Measurements from ENCODE around the gene SLIT3.

SLIT3 gene

GRCh38 chr5:168944004-168944403 lies 356.9 kb downstream of the SLIT3 start:
- no peak for DNase-seq
- in situ Hi-C loops (cut with HindIII; ENCODE audit: low pct_ligation_motif_present, low pct_unique_long_range_greater_than_20kb, low sequenced_read_pairs) = no loop called here

DNA sequence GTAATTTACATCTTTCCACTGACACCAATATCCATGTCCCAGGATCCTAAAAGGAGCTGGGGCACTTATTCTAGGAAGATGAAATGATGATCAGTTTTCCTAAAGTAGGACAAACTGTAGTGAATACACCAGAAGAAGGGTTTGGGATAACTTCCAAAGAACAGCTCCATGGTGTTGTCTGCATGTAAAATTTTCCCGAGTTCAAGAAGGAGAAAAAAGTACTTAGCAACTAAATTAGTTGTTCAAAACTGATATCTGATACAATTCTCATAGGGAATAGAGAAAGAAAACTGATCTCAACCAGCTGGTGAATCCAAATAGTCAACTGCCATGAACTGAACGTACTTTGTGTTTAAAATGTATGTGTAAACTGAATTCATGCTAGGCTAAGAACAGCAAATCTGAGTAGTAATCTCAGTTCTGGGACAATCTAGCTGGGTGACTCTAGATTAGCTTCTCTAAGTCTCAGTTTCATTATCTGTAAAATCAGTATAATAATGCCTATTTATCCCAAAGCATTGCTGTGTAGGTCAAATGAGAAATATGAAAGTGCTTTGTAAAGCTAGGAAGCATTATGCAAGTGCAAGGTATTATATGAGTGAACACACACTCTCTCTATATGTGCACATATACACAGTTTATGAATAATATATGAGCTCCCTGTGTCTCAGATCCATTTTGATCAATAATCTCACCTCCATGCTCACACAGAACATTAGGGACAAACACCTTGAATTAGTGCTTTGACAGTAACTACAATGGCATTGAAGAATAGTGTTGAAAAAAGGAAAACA lies 357.7 kb downstream of the SLIT3 start:
- no peak for DNase-seq
- in situ Hi-C loops (cut with HindIII; ENCODE audit: low pct_ligation_motif_present, low pct_unique_long_range_greater_than_20kb, low sequenced_read_pairs) = no loop called here

- DNase-seq = no peak
- in situ Hi-C loops (cut with HindIII; ENCODE audit: low pct_ligation_motif_present, low pct_unique_long_range_greater_than_20kb, low sequenced_read_pairs) = no loop called here
These were observed 359.0 kb downstream of the SLIT3 start for GRCh38 chr5:168941901-168942300.

DNA sequence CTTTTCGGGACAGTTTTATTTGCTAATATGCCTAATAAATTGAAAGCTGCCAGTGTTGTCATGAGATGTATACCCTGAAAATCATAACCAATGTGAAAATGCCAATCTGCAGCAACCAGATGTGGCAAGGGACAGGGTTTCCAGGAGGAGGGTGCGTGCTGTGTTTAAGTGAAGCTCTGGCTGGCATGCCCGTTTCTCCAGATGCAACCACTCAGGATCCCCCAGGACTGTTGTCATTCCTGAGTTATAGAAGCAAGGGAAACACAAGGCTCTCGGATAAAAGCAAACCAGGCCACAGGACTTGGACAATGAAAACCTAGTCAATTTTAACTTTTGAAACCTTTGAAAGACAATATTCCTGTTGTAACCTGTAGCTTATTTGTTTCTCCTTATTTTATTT lies 360.2 kb downstream of the SLIT3 start:
- no peak for DNase-seq
- in situ Hi-C loops (cut with HindIII; ENCODE audit: low pct_ligation_motif_present, low pct_unique_long_range_greater_than_20kb, low sequenced_read_pairs) = no loop called here

- no peak for DNase-seq
These were observed 360.9 kb downstream of the SLIT3 start for GRCh38 chr5:168939887-168940544.

GRCh38 chr5:168939156-168939800 lies 361.7 kb downstream of the SLIT3 start:
- in situ Hi-C loops (cut with HindIII; ENCODE audit: low pct_ligation_motif_present, low pct_unique_long_range_greater_than_20kb, low sequenced_read_pairs) = no loop called here
- no peak for DNase-seq

More at GRCh38 chr5:168939887-168940544, 360.9 kb downstream of the SLIT3 start:
- in situ Hi-C loops (cut with HindIII; ENCODE audit: low pct_ligation_motif_present, low pct_unique_long_range_greater_than_20kb, low sequenced_read_pairs) = no loop called here

- in situ Hi-C loops (cut with HindIII; ENCODE audit: low pct_ligation_motif_present, low pct_unique_long_range_greater_than_20kb, low sequenced_read_pairs) = no loop called here
- DNase-seq = no peak
These were observed 364.4 kb downstream of the SLIT3 start for GRCh38 chr5:168936511-168936910.

GRCh38 chr5:168935183-168935582 lies 365.8 kb downstream of the SLIT3 start:
- no peak for DNase-seq
- in situ Hi-C loops (cut with HindIII; ENCODE audit: low pct_ligation_motif_present, low pct_unique_long_range_greater_than_20kb, low sequenced_read_pairs) = no loop called here

GRCh38 chr5:168934169-168934568 lies 366.8 kb downstream of the SLIT3 start:
- in situ Hi-C loops (cut with HindIII; ENCODE audit: low pct_ligation_motif_present, low pct_unique_long_range_greater_than_20kb, low sequenced_read_pairs) = no loop called here
- DNase-seq = no peak

DNA sequence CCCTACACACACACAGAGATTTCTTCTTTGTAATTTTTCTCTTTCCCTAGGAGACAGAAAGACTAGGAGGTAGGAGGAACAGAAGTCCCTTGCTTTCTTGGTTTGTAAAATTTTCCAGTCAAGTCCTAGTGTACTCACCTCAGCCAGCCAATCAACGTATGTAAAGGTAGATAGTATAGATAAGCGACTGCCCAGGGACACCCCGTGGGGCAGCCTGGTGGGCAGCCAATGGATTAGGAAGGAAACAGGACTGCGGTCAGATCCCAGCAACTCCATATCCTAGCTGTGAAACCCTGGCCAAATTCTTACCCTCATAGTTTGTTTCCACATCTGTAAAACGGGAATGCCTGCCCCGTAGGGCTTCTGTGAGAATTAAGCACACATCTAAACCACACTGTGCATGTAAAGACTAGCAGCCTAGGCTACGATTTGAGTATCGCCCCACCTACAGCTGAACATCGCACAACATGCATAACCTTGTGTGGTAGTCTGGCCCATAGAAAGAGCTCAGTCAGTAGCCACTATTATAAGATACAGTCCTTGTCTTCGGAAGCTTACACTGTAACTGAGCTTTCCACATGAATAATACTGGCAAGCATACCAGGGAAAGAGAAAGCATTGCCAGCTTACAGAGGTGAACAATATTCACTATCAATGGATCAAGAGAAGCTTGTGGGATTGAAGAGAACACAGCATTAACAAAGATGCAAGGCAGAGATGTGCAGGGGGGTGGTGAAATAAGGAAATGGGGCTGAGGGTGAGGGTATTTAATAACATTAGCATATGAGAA lies 368.3 kb downstream of the SLIT3 start:
- DNase-seq = no peak
- in situ Hi-C loops (cut with HindIII; ENCODE audit: low pct_ligation_motif_present, low pct_unique_long_range_greater_than_20kb, low sequenced_read_pairs) = no loop called here

DNA sequence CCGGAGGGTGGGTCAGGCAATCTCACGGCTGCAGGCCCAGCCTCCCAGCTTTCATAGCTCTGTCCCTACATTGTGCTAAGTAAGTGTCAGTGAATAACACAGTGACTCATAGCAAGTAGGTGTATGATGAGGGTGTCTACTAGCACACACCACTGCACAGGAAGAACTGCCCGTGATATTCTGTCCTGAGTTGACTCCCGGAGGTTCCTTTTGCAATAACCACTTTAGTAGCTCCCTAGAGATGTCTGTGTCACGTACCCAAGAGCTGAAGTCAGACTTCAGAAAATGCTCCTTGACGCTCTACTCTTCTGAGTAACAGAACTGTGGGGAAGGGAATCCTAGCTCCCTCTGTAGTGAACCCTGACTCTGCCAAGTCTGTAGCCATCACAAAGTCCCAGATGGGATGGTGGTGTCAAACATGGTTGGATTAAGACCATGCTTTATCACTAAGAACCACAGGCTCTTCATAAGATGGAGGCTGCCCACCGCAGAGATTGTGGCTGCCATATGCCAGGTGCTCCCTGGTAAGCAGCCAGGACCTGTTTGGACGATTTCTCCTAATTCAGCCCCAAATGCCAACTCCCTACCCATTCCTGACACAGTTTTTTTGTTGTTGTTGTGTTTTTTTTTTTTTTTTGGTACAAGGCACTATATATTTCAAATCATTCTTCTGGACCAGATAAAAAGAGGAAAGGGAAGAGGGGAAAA lies 369.1 kb downstream of the SLIT3 start:
- in situ Hi-C loops (cut with HindIII; ENCODE audit: low pct_ligation_motif_present, low pct_unique_long_range_greater_than_20kb, low sequenced_read_pairs) = no loop called here
- DNase-seq = peak; percentile 29

GRCh38 chr5:168929656-168930055 lies 371.3 kb downstream of the SLIT3 start:
- DNase-seq = no peak
- in situ Hi-C loops (cut with HindIII; ENCODE audit: low pct_ligation_motif_present, low pct_unique_long_range_greater_than_20kb, low sequenced_read_pairs) = no loop called here

- in situ Hi-C loops (cut with HindIII; ENCODE audit: low pct_ligation_motif_present, low pct_unique_long_range_greater_than_20kb, low sequenced_read_pairs) = no loop called here
- no peak for DNase-seq
These were observed 375.8 kb downstream of the SLIT3 start for GRCh38 chr5:168925160-168925559.

GRCh38 chr5:168921147-168921866 lies 379.6 kb downstream of the SLIT3 start:
- no peak for DNase-seq
- in situ Hi-C loops (cut with HindIII; ENCODE audit: low pct_ligation_motif_present, low pct_unique_long_range_greater_than_20kb, low sequenced_read_pairs) = no loop called here

GRCh38 chr5:168920019-168920810 lies 380.7 kb downstream of the SLIT3 start:
- no peak for DNase-seq

GRCh38 chr5:168917947-168918600 lies 382.9 kb downstream of the SLIT3 start:
- in situ Hi-C loops (cut with HindIII; ENCODE audit: low pct_ligation_motif_present, low pct_unique_long_range_greater_than_20kb, low sequenced_read_pairs) = no loop called here
- DNase-seq = no peak

More at GRCh38 chr5:168920019-168920810, 380.7 kb downstream of the SLIT3 start:
- in situ Hi-C loops (cut with HindIII; ENCODE audit: low pct_ligation_motif_present, low pct_unique_long_range_greater_than_20kb, low sequenced_read_pairs) = no loop called here
